ENCODE results near the gene NBEA.

- TF ChIP-seq CTCF (IDR thresholded peaks at IDR 0.05) (no peak), POLR2A (IDR thresholded peaks at IDR 0.05) (no peak)
Measured at GRCh38 chr13:35354285-35354684, 412.2 kb downstream of the NBEA start.

All from heart left ventricle (tissue), 13 donors.